ENCODE data around the gene MGLL.

MGLL gene

DNA sequence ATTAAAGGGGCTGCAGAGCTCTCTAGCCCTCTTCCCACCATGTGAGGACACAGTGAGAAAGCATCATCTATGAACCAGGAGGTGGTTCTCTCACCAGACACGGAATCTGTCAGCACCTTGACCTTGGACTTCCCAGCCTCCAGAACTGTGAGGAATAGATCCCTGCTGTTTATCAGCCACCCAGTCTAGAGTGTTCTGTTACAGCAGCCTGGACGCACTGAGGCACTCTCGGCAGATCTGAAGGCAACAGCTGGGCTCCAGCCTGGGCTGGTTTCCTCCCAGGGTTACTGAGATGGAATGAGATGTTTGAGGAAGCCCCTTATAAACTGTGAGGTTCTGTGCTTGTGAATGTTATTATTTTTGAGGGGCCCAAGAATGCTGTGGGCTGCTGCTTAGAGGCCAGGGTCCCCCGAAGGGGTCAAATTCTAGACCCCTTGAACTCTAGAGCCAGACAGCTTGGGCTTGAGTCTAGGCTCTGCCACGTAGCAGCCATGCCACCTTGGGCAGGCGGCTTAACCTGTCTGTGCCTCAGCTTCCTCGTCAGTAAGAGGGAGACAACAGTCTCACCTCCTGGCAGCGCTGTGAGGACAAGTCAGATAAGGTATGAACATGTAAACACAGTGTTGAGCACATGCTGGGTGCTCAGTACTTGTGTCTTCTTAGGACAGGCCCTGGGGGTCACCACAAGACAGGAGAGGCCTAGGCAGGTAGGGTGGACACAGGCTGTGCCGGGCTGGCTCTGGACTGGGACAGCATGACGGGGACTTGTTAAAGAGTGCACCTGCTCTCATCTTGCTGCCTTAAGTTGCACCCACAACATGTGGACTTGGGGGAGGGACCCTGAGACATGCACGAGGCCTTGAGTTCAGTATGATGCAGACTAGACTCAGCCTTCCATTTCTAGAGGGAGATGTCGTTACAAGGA lies 49.2 kb downstream of the MGLL start:
- TF ChIP-seq EZH2phosphoT487 (IDR thresholded peaks at IDR 0.05; ENCODE audit: low read depth), result no peak
- TF ChIP-seq, protein P1, sequence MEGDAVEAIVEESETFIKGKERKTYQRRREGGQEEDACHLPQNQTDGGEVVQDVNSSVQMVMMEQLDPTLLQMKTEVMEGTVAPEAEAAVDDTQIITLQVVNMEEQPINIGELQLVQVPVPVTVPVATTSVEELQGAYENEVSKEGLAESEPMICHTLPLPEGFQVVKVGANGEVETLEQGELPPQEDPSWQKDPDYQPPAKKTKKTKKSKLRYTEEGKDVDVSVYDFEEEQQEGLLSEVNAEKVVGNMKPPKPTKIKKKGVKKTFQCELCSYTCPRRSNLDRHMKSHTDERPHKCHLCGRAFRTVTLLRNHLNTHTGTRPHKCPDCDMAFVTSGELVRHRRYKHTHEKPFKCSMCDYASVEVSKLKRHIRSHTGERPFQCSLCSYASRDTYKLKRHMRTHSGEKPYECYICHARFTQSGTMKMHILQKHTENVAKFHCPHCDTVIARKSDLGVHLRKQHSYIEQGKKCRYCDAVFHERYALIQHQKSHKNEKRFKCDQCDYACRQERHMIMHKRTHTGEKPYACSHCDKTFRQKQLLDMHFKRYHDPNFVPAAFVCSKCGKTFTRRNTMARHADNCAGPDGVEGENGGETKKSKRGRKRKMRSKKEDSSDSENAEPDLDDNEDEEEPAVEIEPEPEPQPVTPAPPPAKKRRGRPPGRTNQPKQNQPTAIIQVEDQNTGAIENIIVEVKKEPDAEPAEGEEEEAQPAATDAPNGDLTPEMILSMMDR (IDR thresholded peaks at IDR 0.05; ENCODE audit: low read depth, low read length), result no peak
- Histone ChIP-seq H3K4me2 (ENCODE audit: low read length) (no peak overlapping the region), H3K9ac (ENCODE audit: low read length) (peak overlapping the region; percentile 78; the same call in 1 of the 2 replicates), H3K27ac (ENCODE audit: low read length) (peak overlapping the region; percentile 99), H3K79me2 (ENCODE audit: low read length) (peaks cover 95% of the 10 kb centered on the region), H4K20me1 (ENCODE audit: insufficient read depth, low read length) (no peaks in the 10 kb centered on the region), H3K4me1 (ENCODE audit: low read length) (peaks cover 99% of the 10 kb centered on the region), H3K4me3 (ENCODE audit: low read length) (no peak overlapping the region), H3K9me3 (ENCODE audit: insufficient read depth, low read length) (peaks cover 12% of the 10 kb centered on the region), H3K27me3 (ENCODE audit: low read depth, low read length) (no peaks in the 10 kb centered on the region), H3K36me3 (replicated peaks; ENCODE audit: low read depth, low read length) (peaks cover 33% of the 10 kb centered on the region), H2AFZ (ENCODE audit: low read depth, low read length) (no peak overlapping the region)

GRCh38 chr3:127772273-127772672 lies 50.0 kb downstream of the MGLL start:
- Histone ChIP-seq H3K27me3 (ENCODE audit: low read depth, low read length) (no peaks in the 10 kb centered on the region), H3K4me2 (ENCODE audit: low read length) (no peak overlapping the region)
- TF ChIP-seq, protein P1 (IDR thresholded peaks at IDR 0.05; ENCODE audit: low read depth, low read length), result no peak
- TF ChIP-seq EZH2phosphoT487 (IDR thresholded peaks at IDR 0.05; ENCODE audit: low read depth), result no peak

DNA sequence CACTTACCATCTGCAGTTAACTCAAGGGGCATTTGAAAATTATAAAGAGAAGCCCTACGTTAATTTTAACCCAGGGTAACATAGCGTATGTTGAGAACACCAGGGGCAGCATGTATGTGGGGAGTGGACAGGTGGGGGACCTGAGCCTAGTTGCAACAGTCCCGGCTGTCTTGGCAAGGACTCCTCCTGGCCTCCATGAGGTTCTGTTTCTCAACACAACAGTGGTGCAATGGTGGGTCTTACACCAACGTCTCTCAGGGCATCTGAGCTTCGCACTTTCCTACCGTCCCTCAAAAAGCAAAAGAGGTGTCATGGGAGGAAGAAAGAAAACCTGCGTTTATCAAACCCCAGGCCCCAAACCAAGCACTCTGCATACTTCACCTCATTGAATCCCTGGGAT lies 50.6 kb downstream of the MGLL start:
- H4K20me1 ChIP-seq (ENCODE audit: insufficient read depth, low read length), result no peaks in the 10 kb centered on the region
- TF ChIP-seq EZH2phosphoT487 (IDR thresholded peaks at IDR 0.05; ENCODE audit: low read depth), result no peak
- TF ChIP-seq, protein P1 (IDR thresholded peaks at IDR 0.05; ENCODE audit: low read depth, low read length), result no peak
- H3K4me1 ChIP-seq (ENCODE audit: low read length), result peaks cover 99% of the 10 kb centered on the region
- peaks cover 95% of the 10 kb centered on the region for H3K79me2 ChIP-seq (ENCODE audit: low read length)
- no peak overlapping the region for H3K4me3 ChIP-seq (ENCODE audit: low read length)
- peaks cover 20% of the 10 kb centered on the region for H3K36me3 ChIP-seq (replicated peaks; ENCODE audit: low read depth, low read length)
- peaks cover 1% of the 10 kb centered on the region; the same call in 1 of the 2 replicates for H3K9me3 ChIP-seq (ENCODE audit: insufficient read depth, low read length)
- no peak overlapping the region for H3K9ac ChIP-seq (ENCODE audit: low read length)
- no peak overlapping the region for H2AFZ ChIP-seq (ENCODE audit: low read depth, low read length)
- no peak overlapping the region for H3K4me2 ChIP-seq (ENCODE audit: low read length)
- peak overlapping the region; percentile 99 for H3K27ac ChIP-seq (ENCODE audit: low read length)
- H3K27me3 ChIP-seq (ENCODE audit: low read depth, low read length), result no peaks in the 10 kb centered on the region

More at GRCh38 chr3:127772273-127772672, 50.0 kb downstream of the MGLL start:
- peaks cover 6% of the 10 kb centered on the region for H3K9me3 ChIP-seq (ENCODE audit: insufficient read depth, low read length)
- H3K27ac ChIP-seq (ENCODE audit: low read length), result peak overlapping the region; percentile 99
- no peaks in the 10 kb centered on the region for H4K20me1 ChIP-seq (ENCODE audit: insufficient read depth, low read length)
- H3K79me2 ChIP-seq (ENCODE audit: low read length), result peaks cover 95% of the 10 kb centered on the region
- no peak overlapping the region for H2AFZ ChIP-seq (ENCODE audit: low read depth, low read length)
- no peak overlapping the region for H3K9ac ChIP-seq (ENCODE audit: low read length)
- peaks cover 25% of the 10 kb centered on the region for H3K36me3 ChIP-seq (replicated peaks; ENCODE audit: low read depth, low read length)
- peaks cover 99% of the 10 kb centered on the region for H3K4me1 ChIP-seq (ENCODE audit: low read length)
- no peak overlapping the region for H3K4me3 ChIP-seq (ENCODE audit: low read length)

DNA sequence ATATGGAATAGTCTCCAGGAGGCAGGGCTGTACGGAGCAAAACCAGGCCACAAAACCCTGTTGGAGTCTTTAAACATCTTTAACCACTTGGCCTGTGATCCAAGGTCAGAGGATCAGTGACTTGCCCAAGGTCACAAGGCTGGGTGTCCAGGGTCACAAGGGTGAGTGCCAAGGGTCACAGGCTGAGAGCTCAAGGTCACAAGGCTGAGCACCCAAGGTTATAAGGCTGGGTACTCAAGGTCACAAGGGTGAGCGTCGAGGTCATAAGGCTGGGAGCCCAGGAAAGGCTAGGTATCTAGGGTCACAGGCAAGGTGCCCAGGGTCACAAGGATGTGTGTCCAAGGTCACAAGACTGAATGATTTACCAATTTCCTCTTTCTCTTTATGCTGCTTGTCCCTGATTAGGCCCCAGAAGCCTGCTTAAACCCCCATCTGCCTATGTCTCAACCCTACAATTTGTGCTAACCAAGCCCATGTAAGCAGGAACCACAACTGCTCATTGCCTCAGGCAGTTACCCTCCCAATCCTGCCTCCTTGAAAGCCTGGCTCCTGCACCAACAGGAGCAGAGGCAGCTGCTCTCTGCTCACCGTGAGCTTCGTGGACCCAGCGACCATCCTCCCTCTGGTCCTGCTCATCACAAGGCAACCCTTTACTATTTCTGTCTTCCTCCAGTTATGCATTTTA lies 51.5 kb downstream of the MGLL start:
- Histone ChIP-seq H3K4me3 (ENCODE audit: low read length) (no peak overlapping the region), H2AFZ (ENCODE audit: low read depth, low read length) (no peak overlapping the region), H3K36me3 (replicated peaks; ENCODE audit: low read depth, low read length) (peaks cover 19% of the 10 kb centered on the region), H3K27me3 (ENCODE audit: low read depth, low read length) (no peaks in the 10 kb centered on the region), H3K4me2 (ENCODE audit: low read length) (no peak overlapping the region; the same call in 1 of the 2 replicates), H3K27ac (ENCODE audit: low read length) (peak overlapping the region; percentile 99), H3K4me1 (ENCODE audit: low read length) (peaks cover 99% of the 10 kb centered on the region), H3K9me3 (ENCODE audit: insufficient read depth, low read length) (no peaks in the 10 kb centered on the region), H3K9ac (ENCODE audit: low read length) (peak overlapping the region; percentile 17; the same call in 1 of the 2 replicates), H4K20me1 (ENCODE audit: insufficient read depth, low read length) (no peaks in the 10 kb centered on the region), H3K79me2 (ENCODE audit: low read length) (peaks cover 95% of the 10 kb centered on the region)
- TF ChIP-seq, protein P1 (IDR thresholded peaks at IDR 0.05; ENCODE audit: low read depth, low read length), result no peak
- TF ChIP-seq EZH2phosphoT487 (IDR thresholded peaks at IDR 0.05; ENCODE audit: low read depth), result no peak

Measured in OCI-LY3 (cell line).